ENCODE results near the gene RFWD3. TPM values are rescaled to one million over a fixed set of nuclear protein-coding genes. Genes with fewer than 3 reads are reported as not detected.

Gene RFWD3
- polyA plus RNA-seq, 3 donors, result 5.0 to 8.4 (median 8.4) TPM

DNA sequence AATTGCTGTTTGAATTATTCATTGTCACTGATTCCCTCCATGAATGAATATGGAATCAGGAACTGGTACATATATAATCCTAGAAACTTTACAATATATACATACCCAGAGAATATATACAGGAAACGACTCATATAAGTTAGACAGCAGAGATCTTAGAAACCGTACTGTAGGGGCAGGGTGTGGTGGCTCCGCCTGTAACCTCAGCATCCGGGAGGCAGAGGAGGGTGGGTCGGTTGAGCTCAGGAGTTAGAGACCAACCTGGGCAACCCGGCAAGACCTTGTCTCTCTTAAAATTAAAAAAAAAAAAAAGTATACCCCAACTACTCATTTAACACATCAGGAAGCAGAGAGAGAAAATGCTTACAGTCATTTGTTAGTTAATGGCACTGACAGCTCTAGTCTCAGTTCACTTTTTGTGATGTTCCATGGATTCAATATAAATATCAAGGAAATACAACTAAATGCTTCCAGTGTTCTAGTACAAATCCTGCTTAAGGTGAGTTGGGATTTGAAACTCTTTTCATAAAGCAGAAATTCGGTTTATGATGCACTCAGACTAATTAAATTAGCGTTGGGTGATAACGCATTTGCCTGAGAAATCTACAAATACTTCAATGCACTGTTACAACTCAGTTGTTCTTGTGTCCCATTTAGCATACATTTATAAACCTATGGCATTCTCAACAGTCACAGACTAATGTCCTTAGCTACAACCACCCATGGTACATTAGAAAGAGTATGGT is 65.4 kb downstream of the RFWD3 start:
- WGBS (ENCODE audit: insufficient coverage), result no CpG with 5 or more reads among the region's 9 CpGs
- Histone ChIP-seq H3K4me2 (replicated peaks; ENCODE audit: extremely low read depth, low read length, poor library complexity, severe bottlenecking) (peak overlapping the region; percentile 21), H3K9me3 (replicated peaks in 1 of 2; ENCODE audit: control insufficient read depth in 1 of 2, insufficient read depth in 1 of 2, low read length in 2 of 2) (no peaks in the 10 kb centered on the region), H3K4me1 (ENCODE audit: control insufficient read depth in 1 of 2, insufficient read depth in 2 of 2, low read length in 2 of 2) (peaks cover 34 to 50% of the 10 kb centered on the region in 2 donors), H3K27me3 (ENCODE audit: control insufficient read depth in 2 of 2, insufficient read depth in 2 of 2, low read length in 2 of 2) (no peaks in the 10 kb centered on the region), H2AFZ (ENCODE audit: insufficient read depth, low read depth, low read length, poor library complexity, severe bottlenecking) (no peak overlapping the region), H3K36me3 (replicated peaks in 1 of 2; ENCODE audit: control insufficient read depth in 1 of 2, insufficient read depth in 2 of 2, low read length in 2 of 2) (peaks cover 3 to 8% of the 10 kb centered on the region in 2 donors), H3K9ac (ENCODE audit: insufficient read depth, low read length, poor library complexity, severe bottlenecking) (no peak overlapping the region), H3K79me2 (ENCODE audit: insufficient read depth, low read length) (peaks cover 100% of the 10 kb centered on the region), H3K4me3 (replicated peaks in 1 of 3; ENCODE audit: low read depth in 2 of 3, low read length in 3 of 3) (peak overlapping the region in 1 of 3 experiments; percentile 8), H4K20me1 (ENCODE audit: insufficient read depth, low read length) (peaks cover 88% of the 10 kb centered on the region), H3K27ac (ENCODE audit: low read depth in 1 of 2, low read length in 2 of 2) (peak overlapping the region; percentile 14 to 20)
- Mint-ChIP-seq H3K36me3 (peaks cover 18 to 38% of the 10 kb centered on the region in 2 donors), H3K4me1 (peaks cover 63% of the 10 kb centered on the region), H3K27ac (peak overlapping the region in 5 of 7 donors; percentile 23 to 84 (median 55)), H3K27me3 (ENCODE audit: low read depth in 3 of 3) (peaks cover 0 to 1% (median 0%) of the 10 kb centered on the region in 3 donors), H3K9me3 (no peaks in the 10 kb centered on the region), H3K4me3 (peak overlapping the region in 1 of 2 donors; percentile 47)
- TF ChIP-seq, protein P1, sequence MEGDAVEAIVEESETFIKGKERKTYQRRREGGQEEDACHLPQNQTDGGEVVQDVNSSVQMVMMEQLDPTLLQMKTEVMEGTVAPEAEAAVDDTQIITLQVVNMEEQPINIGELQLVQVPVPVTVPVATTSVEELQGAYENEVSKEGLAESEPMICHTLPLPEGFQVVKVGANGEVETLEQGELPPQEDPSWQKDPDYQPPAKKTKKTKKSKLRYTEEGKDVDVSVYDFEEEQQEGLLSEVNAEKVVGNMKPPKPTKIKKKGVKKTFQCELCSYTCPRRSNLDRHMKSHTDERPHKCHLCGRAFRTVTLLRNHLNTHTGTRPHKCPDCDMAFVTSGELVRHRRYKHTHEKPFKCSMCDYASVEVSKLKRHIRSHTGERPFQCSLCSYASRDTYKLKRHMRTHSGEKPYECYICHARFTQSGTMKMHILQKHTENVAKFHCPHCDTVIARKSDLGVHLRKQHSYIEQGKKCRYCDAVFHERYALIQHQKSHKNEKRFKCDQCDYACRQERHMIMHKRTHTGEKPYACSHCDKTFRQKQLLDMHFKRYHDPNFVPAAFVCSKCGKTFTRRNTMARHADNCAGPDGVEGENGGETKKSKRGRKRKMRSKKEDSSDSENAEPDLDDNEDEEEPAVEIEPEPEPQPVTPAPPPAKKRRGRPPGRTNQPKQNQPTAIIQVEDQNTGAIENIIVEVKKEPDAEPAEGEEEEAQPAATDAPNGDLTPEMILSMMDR (IDR thresholded peaks at IDR 0.05), result no peak
- DNase-seq, result no peak
- intact Hi-C loops (cut with micrococcal nuclease), result no loop called here

DNA sequence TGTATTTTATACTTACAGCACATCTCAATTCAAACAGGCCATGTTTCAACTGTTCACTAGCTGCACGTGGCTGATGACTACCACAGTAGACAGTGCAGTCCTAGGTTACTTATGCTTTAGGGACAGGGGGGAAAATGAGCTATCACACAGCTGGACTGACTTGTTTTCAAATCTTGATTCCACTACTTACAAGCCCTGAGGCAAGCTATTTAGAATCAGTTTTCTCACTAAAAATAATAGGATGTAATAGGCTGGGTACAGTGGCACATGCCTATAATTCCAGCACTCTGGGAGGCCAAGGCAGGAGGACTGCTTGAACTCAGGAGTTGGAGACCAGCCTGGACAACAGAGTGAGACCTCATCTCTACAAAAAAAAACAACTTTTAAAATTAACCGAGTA is 70.1 kb downstream of the RFWD3 start:
- H4K20me1 ChIP-seq (ENCODE audit: insufficient read depth, low read length), result peaks cover 87% of the 10 kb centered on the region
- Mint-ChIP-seq H3K27ac (peak overlapping the region in 2 of 7 donors; percentile 12 to 23), H3K36me3 (peaks cover 19 to 40% of the 10 kb centered on the region in 2 donors), H3K27me3 (ENCODE audit: low read depth in 3 of 3) (no peaks in the 10 kb centered on the region), H3K9me3 (no peaks in the 10 kb centered on the region), H3K4me3 (no peak overlapping the region), H3K4me1 (peaks cover 25% of the 10 kb centered on the region)
- peaks cover 3 to 13% of the 10 kb centered on the region in 2 donors for H3K36me3 ChIP-seq (replicated peaks in 1 of 2; ENCODE audit: control insufficient read depth in 1 of 2, insufficient read depth in 2 of 2, low read length in 2 of 2)
- H3K9ac ChIP-seq (ENCODE audit: insufficient read depth, low read length, poor library complexity, severe bottlenecking), result no peak overlapping the region
- no peak overlapping the region for H2AFZ ChIP-seq (ENCODE audit: insufficient read depth, low read depth, low read length, poor library complexity, severe bottlenecking)
- WGBS (ENCODE audit: insufficient coverage), result no CpG with 5 or more reads among the region's 2 CpGs
- H3K79me2 ChIP-seq (ENCODE audit: insufficient read depth, low read length), result peaks cover 94% of the 10 kb centered on the region
- H3K27ac ChIP-seq (ENCODE audit: low read depth in 1 of 2, low read length in 2 of 2), result no peak overlapping the region
- H3K4me2 ChIP-seq (replicated peaks; ENCODE audit: extremely low read depth, low read length, poor library complexity, severe bottlenecking), result no peak overlapping the region
- no peak for DNase-seq
- TF ChIP-seq, protein P1 (IDR thresholded peaks at IDR 0.05), result no peak
- H3K9me3 ChIP-seq (replicated peaks in 1 of 2; ENCODE audit: control insufficient read depth in 1 of 2, insufficient read depth in 1 of 2, low read length in 2 of 2), result no peaks in the 10 kb centered on the region
- peaks cover 13% of the 10 kb centered on the region in 2 donors for H3K4me1 ChIP-seq (ENCODE audit: control insufficient read depth in 1 of 2, insufficient read depth in 2 of 2, low read length in 2 of 2)
- intact Hi-C loops (cut with micrococcal nuclease), result no loop called here
- H3K4me3 ChIP-seq (replicated peaks in 1 of 3; ENCODE audit: low read depth in 2 of 3, low read length in 3 of 3), result no peak overlapping the region
- H3K27me3 ChIP-seq (ENCODE audit: control insufficient read depth in 2 of 2, insufficient read depth in 2 of 2, low read length in 2 of 2), result no peaks in the 10 kb centered on the region
